Activated CD4-positive, CD25-positive, alpha-beta regulatory T cell treated with anti-CD3 and anti-CD28 coated beads, Interleukin-2, amount 50 U/mL, for 72 hours (primary cell): Measurements from ENCODE around the gene KLK7.
A peak's percentile ranks its signal among the peaks of the same experiment; 100 is the strongest.
"Not testable (repeated sequence)": the region's sequence is repeated elsewhere in the genome, so short reads cannot be mapped to it uniquely, and the experiment has no call there.

Experiments used
- DNase-seq: peaks from one replicate; pipeline ENCODE4 v3.0.0; 2021

The KLK7 gene

DNA sequence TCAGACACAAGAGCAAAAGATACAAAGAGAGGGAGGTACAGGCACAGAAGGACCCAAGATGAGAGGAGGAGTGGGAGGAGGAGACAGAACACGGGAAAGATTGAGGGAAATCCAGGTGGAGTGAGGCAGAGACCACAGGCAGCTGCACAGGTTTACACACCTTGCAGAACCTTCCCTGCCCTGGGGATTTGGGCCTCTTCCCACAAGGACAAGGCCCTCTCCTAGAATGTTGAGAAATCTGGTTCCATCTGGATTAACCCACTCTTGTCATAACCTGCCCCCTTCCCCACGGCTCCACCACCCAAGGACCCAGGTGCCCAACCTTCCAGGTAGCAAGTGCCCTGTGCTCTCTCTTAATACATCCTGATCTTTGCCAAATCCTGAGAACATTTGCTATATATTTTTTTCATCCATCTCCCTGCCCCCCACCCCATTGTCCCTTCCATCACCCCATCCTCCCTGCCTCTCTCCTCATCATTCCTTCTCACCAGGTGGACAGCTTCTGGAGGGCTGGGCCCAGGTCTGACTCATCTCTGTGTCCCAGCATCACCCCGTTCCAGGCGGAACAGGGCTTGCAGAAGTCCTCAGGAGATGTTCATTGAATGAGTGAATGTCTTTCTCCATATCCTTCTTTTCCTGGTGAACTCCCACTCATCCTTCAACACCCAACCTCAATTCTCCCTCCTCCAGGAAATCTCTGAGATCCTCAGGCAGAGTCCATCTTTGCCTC is 26.5 kb upstream of the KLK7 start:
- no peak for DNase-seq

DNA sequence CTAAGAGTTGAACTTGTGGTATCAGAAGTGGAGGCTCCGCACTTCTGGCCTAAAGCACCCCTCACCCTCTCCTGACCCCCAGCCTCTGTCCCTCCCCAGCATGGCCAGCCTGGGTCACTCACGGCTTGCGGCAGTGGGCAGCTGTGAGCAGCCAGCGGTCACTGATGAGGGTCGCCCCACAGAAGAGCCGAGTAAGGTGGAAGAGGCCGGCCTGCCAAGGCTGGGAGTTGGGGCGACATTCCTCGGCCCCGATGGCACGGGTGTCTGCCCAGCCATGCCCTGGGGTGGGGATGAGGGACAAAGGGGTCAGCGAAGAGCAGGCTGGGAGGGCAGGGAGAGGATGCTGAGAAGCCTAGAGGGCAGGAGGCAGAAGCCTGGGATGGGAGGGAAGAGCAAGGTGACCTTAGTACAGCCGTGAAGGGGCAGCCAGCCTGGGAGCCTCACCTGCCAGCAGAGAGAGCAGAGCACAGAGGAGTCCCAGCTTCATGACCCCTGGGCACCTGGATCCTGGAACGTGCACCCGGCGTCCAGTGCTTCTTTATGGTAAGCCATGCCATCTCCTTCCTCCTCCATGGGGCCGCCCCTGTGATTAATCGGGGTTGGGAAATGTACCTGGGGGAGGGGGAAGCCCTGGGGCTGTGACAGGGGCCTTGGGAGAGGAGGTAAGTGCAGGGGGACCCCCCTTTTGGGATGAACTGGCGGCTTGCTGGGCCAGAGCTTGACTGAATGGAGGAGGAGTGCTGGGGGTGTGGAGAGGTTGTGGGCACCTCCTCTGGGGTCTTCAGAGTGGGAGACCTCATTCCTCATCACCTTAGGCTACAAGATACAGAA is 25.6 kb upstream of the KLK7 start:
- DNase-seq, result no peak

DNA sequence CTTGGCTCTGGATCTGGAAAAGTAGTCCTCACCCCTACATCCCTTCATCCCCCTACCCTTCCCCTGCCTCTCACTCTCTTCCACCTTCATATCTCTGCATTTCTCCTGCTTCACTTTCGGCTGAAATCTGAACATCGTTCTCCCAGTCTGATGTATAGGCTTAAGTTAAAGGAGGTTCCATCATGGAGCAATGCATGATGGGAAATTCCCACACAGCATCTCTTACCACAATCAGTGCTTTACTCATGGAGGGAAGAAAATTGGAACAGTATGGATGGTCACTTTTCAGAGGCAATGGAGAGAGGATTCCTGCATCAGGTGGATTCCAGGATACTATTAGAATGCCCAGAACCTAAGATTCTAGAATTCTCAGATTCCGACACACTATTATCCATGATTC is 23.8 kb upstream of the KLK7 start:
- DNase-seq, result no peak

DNA sequence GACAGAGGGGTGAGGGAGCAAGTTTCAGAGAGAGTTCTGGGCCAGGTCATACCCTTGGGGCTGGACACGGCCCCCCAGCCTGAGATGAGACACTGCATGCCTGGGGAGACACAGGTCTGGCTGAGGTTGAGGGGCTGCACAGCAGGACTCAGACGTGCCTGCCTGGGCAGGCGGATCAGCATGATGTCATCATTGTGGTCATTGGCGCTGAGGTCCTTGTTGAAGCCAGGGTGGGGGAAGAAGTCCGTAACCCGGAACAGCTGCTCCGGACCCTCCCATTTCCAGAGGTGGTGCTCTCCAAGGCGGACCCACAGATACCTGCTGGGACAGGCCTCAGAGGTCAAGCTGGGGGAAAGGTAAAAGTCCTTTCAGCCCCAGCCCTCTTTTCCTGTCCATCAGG is 22.7 kb upstream of the KLK7 start:
- DNase-seq, result no peak

DNA sequence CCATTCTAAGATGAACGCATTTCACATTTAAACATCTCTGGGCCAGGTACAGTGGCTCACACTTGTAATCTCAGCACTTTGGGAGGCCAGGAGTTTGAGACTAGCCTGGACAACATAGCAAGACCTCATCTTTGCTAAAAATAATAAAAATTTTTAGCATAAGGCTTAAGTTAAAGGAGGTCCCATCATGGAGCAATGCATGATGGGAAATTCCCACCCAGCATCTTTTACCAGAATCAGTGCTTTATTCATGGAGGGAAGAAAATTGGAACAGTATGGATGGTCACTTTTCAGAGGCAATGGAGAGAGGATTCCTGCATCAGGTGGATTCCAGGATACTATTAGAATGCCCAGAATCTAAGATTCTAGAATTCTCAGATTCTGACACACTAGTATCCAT is 21.5 kb upstream of the KLK7 start:
- DNase-seq, result no peak

DNA sequence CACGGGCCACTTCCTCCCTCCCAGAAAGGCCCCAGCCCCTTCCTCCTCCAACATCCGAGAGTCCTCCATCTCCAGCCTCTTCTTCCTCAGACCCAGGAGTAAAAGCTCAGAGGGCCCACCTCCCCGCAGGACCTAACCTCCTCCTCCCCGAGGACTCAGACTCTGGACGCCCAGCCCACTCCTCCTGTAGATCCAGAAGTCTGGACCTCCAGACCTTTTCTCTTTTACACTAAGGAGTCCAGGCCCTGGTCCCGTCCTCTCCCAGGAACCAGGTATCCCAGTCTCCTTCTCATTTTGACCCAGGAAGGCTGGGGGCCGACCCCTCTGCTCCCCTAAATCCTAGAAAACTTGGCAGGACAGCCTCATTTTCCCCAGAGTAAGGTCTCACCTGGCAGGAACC is 19.6 kb upstream of the KLK7 start:
- no peak for DNase-seq

DNA sequence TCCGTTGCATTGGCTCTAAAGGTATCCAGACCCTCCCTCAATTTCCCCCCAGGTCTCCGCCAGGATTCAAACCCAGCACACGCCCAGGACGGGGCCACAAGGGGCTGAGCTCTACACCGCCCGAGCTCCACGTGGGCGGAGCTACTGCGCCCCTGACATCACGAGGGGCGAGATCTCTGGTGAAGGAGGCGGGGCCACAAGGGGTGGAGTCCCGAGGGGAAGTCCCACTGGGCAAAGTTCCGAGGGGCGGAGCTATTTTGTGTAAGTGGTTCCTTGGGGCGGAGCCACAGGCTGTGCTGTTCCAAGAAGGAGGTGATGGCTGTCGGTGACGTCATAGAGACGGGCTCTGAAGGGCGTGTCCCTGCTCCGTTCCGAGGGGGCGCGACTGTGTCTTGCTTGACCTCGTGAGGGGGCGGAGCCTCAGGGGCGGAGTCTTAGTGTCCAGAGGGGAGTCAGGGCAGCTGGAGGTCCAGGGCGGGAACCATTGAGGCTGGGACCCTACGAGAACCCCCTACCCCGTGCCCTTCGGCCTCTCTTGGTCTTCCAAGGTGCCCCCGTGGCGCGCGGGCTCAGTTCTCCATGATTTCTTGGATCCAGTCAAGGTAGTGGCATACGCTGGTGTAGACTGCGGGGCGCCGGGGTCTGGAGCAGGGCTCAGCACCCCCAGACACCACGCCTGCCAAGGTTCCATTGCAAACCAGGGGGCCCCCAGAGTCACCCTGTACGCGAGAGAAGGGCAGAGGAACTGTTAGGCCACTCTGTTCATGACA is 19.0 kb upstream of the KLK7 start:
- DNase-seq, result no peak

DNA sequence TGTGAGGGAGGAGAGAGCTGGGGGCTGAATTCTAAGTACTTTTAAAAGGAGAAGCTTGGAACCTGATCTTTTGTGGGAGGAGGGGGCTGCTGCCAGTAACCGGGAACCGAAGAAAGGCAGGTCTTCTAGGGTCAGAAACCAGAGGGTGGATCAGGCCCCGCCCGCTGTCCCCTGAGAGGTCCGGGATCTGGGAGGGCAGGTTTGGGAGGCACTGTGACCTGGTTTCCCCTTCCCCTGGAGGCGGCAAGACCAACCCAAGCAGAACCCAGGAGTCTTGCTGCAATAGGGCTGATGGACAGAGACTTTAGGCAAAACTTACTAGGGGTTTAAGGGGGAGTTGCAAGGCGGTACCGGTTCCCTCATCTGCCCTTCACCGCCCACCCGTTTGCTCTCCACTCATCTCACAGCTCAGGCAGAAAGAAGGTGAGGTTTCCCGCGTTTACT is 18.4 kb upstream of the KLK7 start:
- no peak for DNase-seq

DNA sequence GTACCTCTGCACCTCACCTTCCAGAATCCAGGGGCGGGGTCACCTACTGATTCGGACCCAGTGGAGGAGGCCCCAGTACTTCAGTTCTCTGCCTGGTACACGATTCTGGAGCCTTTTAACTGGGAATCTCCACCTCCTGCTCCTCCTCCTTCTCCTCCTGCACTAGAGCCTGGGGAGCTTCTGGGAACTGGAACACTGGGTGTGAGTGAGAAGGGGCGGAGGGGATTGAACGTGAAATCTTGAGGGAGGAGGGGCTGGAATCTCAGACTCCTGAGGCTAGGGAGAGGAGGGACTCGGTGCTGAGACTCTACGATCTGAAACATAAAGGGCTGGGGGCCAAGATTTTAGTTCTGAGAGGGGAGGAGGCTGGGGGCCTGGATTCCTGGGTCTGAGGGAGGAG is 17.8 kb upstream of the KLK7 start, which contains the start of gene KLK8:
Gene KLK8 (minus strand): TSS at position 90 of the 400 bp plus-strand sequence. CDS start 437 bp downstream, outside the sequence.
- no peak for DNase-seq

DNA sequence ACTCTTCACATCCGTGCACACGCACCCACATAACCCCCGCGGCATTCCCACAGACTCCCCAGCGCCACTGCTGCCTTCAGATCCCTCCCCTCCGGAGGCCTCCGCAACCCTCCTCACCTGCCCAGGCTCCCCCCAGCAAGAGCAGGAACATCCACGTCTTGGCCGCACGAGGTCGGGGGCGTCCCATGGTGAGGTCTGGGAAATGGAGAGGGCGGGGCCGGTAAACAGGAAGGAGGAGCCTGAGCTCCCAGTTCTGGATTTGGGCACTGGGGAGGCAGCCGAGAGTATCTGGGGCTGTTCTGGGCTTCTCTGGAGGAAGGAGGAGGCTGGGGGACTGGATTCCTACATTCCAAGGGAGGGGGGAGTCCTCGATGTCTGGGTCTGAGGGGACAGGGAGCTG is 17.3 kb upstream of the KLK7 start:
- DNase-seq, result no peak

DNA sequence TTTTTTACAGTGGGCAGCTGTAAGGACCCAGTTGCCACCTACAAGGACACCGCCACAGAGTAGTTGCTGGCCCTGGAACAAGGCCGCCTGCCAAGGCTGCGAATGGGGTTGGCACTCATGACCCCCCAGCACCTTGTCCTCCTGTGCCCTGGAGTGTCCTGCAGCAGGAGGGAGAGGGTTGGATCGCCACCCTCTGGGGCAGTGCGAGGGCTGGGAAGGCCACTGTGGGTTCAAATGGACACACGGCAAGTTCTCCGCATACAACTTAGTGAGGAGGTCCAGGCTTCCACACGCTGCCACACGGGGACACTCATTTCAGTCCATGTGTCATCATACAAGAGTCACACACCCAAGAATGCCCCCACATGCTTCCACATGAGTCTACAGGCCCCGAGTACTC is 16.7 kb upstream of the KLK7 start:
- no peak for DNase-seq

DNA sequence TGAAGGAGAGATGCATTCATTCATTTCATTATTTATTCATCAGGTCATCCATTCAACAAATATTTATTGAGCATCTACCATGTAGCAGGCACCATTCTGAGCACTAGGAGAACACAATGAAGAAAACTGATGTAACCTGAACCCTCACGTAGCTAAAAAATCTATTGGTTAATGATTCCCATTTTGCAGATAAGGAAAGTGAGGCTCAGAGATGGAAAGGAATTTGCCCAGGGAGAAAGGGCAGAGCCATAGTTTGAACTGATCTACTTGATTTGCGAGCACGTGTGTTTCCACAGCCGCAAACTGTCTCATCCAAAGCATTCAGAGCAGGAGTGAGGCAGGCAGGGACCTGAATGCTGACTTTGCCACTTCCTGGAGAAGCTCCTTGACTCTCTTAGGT is 15.0 kb upstream of the KLK7 start:
- DNase-seq, result no peak

DNA sequence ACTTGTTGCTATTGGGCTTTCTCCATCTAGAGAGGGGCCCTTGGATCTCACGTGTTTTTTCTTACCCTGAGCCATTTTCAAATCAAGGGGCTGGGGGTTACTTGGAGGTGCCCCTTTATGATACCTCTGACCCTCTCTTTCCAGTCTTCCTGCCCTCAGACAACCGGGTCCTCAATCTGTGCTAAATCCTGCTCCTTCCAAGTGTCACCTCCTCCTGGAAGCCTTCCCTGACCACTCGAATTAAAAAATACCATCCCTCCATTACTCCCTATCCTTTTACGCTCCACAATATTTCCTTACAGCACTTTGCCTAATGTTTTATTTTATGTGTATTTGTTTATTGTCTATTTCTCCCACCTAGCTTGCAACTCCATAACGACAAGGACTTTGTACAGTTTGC is 14.3 kb upstream of the KLK7 start:
- DNase-seq, result no peak

DNA sequence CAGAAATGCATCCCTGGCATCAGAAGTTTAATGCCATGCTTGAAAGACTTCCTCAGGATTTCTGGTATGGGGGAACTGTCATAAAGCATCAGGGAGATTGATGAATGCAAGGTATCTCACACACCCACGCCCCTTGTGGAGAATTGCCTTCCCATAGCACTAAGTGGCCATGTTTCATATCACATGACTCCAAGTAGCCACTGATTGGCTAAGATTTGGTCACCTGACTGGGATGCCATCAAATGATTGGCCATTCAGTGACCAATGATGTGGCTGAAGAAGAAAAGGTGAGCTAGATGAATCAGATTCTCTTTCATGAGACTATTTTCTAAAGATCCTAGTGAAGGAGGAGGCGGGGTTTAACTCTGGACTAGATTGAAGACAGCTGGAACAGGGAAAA is 10.4 kb upstream of the KLK7 start:
- peak; percentile 35 for DNase-seq

DNA sequence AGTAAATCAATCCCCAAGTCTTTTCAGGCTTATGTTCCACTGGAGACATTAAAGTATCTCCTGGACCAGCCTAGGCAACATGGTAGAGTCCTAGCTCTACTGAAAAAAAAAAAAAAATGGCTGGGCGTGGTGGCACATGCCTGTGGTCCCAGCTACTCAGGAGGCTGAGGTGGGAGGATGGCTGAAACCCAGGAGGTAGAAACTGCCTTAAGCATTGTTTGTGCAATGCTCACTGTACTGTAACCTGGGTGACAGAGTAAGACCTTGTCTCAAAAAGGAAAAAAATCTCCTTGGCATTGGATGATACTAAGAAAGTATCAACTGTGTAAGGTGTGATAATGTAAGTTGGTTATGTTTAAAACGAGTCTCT is 8.9 kb upstream of the KLK7 start:
- DNase-seq, result no peak

DNA sequence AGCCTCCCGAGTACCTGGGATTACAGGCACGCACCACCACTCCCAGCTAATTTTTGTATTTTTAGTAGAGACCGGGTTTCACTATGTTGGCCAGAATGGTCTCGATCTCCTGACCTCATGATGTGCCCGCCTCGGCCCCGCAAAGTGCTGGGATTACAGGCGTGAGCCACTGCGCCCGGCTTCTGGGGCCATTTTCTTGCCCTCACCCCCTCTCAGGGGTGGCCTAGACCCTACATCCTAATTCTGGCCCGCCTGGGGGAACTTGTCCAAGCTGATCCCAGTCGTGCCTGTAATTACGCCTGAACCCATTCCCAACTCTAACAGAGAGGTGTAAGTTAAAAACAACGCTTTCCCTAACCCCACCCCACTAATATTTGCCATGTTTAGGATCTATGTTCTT is 699 bp upstream of the KLK7 start:
- not testable (repeated sequence) for DNase-seq

DNA sequence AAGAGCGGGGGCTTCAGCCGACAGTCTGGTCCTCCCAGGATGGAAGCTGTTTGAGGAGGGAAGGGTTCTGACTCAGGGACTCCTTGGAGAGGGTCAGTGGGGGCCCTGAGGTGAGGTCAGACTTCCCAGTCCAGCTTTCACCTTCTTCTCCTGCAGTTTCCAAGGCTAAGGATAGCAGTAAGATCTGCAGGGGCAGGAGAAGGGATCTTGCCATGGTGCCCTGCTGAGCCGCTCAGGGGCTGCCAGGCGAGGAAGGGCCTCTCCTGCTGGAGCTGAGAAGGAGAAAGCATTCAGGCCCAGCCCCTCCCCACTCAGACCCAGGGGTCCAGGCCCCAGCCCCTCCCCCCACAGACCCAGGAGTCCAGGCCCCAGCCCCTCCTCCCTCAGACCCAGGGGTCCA is 1.5 kb downstream of the KLK7 start:
- DNase-seq, result no peak

DNA sequence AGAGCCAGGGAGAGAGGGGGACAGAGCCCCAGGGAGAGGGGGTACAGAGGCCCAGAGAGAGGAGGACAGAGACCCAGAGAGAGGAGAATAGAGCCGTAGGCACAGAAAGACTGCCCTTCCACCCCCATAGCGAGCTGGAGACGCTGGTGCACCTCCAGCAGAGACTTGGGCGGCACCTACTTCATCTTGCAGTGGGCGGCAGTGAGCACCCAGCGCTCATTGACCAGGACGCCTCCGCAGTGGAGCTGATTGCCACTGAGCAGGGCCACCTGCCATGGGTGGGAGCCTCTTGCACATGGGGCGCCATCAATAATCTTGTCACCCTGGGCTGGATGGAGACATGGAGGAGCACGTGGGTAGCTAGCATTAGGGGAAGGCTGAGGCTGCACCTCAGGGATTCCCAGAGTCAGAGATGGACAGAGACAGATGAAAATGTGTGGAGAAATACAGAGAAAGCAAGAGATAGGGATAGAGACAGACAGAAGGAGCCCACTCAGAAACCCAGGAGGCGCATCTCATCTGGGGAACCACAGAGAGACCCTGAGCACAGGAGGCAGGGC is 2.0 kb downstream of the KLK7 start:
- no peak for DNase-seq

DNA sequence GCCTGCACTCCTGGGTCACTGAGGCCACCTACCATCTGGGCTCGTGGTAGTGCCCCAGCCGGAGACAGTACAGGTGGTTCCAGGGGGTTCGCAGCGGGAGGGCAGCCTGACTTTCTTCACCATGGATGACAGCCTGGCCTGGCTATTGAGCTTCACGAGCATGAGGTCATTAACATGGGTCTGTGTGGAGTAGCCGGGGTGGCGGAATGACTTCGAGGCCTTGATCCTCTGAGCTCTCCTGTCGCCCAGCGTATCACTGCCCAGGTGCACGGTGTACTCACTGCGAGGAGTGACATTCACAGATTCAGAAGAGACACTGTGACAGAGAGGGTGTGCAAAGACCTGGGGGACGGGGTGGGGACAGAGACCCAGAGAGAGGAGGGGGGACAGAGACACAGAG is 3.5 kb downstream of the KLK7 start:
- no peak for DNase-seq

DNA sequence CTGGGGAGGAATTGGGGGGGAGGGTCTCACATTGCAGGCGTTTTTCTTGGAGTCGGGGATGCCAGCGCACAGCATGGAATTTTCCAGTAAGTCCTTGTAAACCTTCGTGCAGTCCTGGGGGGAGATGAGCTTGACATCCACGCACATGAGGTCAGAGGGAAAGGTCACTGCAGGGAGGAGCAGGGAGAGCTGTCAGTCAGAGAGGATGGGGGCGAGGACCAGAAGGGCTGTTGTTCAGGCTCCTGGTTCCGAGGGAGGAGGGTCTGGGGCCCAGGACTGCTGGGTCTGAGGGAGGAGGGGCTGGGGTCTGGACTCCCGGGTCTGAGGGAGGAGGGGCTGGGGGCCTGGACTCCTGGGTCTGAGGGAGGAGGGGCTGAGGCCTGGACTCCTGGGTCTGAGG is 4.0 kb downstream of the KLK7 start:
- no peak for DNase-seq

DNA sequence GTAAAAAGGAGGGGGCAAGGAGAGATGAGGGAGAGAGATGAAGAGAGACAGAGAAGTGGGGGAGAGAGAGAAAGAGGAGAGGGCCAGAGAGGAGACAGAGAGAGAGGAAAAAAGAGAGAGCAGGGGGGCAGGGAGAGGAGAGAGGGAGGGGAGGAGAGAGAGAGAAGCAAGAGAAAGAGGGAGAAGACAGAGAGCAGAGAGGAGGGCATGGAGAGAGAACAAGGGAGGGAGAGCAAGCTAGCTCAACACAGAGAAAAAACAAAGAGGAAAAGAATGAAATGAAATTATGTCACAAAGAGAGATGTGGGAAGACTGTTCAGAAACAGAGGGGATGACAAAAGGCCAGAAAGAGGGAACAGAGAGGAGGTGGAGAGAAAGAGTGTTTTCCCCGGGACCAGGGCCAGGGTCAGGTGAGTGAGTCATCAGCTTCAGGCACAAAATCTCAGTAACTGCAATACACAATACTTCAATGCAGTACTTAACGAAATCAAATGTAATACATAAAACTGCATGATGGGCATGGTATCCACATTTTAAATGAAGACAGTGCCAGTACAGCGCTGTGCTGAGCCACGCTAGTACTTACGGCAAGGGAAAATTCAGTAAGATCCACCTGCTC is 4.8 kb downstream of the KLK7 start:
- no peak for DNase-seq

DNA sequence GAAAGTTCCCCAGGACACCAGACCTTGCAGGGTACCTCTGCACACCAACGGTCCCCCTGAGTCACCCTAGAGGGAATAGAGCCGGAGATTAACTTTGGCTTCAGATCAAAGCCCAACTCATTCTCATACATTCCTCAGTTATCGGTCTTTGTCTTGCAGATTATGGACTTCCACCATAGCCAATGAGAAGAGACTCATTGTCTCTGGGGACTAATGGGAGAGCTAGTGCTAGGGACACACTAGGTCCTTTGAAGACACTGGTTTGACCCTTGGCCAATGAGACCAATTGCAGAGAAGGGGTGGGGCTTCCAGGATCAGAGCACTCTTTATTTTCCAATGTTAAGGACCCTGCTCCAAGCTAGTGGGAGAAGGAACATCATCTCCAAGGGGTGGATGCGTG is 6.1 kb downstream of the KLK7 start:
- DNase-seq, result no peak

DNA sequence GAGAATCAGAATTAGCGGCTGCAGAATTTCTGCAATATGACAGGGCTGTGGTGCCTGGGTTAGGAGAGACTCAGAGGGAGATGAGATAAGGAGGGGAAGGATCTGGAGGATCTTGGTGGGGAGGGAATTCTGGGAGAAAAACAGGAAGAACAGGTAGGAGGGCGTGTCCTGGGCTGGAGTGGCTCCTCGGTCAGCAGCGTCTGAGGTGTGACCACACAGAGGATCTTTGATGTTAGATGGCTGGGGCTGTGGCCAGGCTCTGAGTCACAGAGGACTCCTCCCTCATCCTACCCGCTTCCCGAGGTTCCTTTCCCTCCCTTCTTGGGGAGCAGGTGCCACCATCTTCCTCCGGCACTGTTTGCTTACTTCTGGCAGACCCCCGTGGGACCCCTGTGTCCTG is 8.0 kb downstream of the KLK7 start:
- DNase-seq, result no peak
